IMR-90 (cell line): ENCODE results near the gene LYPD6B.

ENCODE experiments used
- MXI1 ChIP-seq: IDR thresholded peaks from 2 replicates; pipeline ENCODE4 v1.6.1; 2012; ENCODE audit warnings: low read depth, mild to moderate bottlenecking, low read length, moderate library complexity, borderline replicate concordance
- POLR2A ChIP-seq: IDR thresholded peaks from 2 replicates; pipeline ENCODE4 v1.6.1; 2012; ENCODE audit warnings: mild to moderate bottlenecking, low read depth, low read length
- RAD21 ChIP-seq: IDR thresholded peaks from 2 replicates; pipeline ENCODE4 v1.6.1; 2012; ENCODE audit warnings: low read length, improper control_type of control experiment
- RCOR1 ChIP-seq: IDR thresholded peaks from 2 replicates; pipeline ENCODE4 v1.6.1; 2012; ENCODE audit warnings: mild to moderate bottlenecking, low read length, improper control_type of control experiment; ENCODE audit not compliant: insufficient replicate concordance
- TF ChIP-seq, protein P1 (sequence below): conservative IDR thresholded peaks from 2 replicates; pipeline ENCODE4 v1.5.1; 2012; ENCODE audit warnings: mild to moderate bottlenecking, low read depth, low read length, improper control_type of control experiment

DNA sequence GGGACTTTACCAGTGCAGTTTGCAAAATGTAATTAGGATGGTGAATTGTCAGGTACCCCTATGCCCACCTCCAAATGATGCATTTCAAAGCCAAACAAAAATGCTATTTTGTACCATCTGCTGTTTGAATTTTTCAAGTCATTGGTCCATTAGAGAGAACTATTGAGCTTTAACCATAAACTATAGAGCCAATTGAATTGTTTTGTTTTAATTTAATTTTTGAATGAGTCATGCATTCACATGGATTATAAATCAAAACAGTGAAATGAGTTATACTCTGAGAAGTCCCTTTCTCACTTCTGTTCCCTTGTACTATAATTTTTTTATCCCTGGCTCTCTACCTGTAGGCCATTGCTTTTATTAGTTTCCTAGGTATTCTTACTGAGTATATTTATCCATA is 151.3 kb downstream of the LYPD6B start:
- TF ChIP-seq, protein P1, sequence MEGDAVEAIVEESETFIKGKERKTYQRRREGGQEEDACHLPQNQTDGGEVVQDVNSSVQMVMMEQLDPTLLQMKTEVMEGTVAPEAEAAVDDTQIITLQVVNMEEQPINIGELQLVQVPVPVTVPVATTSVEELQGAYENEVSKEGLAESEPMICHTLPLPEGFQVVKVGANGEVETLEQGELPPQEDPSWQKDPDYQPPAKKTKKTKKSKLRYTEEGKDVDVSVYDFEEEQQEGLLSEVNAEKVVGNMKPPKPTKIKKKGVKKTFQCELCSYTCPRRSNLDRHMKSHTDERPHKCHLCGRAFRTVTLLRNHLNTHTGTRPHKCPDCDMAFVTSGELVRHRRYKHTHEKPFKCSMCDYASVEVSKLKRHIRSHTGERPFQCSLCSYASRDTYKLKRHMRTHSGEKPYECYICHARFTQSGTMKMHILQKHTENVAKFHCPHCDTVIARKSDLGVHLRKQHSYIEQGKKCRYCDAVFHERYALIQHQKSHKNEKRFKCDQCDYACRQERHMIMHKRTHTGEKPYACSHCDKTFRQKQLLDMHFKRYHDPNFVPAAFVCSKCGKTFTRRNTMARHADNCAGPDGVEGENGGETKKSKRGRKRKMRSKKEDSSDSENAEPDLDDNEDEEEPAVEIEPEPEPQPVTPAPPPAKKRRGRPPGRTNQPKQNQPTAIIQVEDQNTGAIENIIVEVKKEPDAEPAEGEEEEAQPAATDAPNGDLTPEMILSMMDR, result no peak
- TF ChIP-seq MXI1 (no peak), POLR2A (no peak), RAD21 (no peak), RCOR1 (no peak)
